OCI-M1 (cell line): ENCODE data around the gene BACE1-AS.
"Not testable (repeated sequence)": the region's sequence is repeated elsewhere in the genome, so short reads cannot be mapped to it uniquely, and the experiment has no call there.

Experiments used
- DNase-seq: peaks from one replicate; lab custom pipeline; 2025; lab: John Stamatoyannopoulos, UW

Gene BACE1-AS

DNA sequence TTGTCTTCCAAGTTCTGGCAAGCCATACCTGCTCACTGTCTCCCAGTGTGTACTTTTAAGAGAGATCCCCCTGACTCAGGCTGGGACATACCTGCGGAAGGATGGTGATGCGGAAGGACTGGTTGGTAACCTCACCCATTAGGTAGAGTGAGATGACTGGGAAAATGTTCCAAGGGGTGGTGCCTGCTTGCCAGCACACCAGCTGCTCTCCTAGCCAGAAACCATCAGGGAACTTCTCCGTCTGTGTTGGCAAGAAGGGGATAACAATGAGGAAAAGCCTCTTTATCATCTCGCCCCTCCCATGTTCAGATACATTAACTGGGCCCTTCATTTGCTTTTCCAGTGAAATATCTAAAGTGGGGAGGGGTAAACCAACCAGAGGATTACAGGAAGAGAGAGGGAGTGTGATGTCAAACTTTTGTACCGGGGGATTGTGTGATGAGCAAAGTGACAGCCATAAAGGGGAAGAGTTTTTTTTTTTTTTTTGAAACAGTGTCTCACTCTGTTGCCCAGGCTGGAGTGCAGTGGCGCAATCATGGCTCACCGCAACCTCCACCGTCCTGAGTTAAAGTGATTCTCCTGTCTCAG lies at the start of gene BACE1-AS:
Gene BACE1-AS, plus strand, starts transcription at position 538 of the 588 bp plus-strand sequence.
- no peak for DNase-seq

DNA sequence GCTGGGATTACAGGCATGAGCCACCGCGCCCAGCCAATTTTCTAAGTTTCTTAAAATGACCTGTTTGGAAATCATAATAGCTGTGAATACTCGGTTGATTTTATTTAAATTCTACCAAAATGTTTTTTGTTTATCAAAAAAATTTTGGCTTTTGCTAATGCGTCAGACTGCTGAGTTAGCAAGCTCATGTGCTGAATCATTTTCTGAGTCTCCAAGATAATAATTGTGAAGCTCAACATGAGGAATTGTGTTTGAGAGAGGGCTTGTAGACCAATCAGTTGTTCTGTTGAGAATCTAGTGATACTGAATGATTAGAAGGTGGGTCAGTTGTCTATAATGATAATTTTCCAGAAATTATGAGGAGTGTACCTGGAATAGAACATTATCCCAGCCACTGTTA lies 42.8 kb upstream of the BACE1-AS start:
- no peak for DNase-seq

- no peak for DNase-seq
These were observed 41.6 kb upstream of the BACE1-AS start for GRCh38 chr11:117249571-117249970.

DNA sequence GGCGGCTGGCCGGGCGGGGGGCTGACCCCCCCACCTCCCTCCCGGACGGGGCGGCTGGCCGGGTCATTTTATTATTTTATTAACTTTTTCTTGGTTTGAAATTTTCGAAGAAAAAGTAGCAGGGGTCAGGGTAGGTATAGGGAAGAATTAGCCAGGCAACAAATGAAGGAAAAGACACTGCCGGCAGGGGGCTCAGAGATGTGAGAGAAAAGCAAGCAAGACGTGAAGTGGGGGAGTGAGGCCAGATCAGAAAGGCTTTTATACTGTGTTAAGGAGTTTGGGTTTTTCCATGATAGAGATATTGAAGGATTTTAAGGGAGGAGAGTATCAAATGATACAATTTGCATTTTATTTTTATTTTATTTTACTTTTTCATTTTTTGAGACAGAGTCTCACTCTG lies 39.6 kb upstream of the BACE1-AS start:
- DNase-seq, result no peak

GRCh38 chr11:117255966-117256365 lies 35.2 kb upstream of the BACE1-AS start:
- DNase-seq, result no peak

- no peak for DNase-seq
These were observed 34.6 kb upstream of the BACE1-AS start for GRCh38 chr11:117256573-117256972.

DNA sequence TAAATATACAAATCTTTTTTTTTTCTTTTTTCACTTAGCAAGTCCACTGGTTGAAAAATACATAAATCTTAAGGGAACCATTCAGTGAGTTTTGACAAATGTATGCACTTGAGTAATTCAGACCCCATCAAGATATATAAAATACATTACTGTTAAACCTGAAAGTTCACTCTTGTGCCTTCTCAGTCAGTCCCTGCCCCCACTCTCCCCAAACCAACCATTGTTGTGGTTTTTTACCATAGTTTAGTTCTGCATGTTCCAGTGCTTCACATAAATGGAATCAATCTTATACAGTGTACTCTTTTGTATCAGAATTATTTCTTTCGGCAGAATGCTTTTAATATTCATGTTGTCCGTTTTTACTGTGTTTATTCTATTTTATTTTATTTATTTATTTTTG lies 32.6 kb upstream of the BACE1-AS start:
- no peak for DNase-seq

DNA sequence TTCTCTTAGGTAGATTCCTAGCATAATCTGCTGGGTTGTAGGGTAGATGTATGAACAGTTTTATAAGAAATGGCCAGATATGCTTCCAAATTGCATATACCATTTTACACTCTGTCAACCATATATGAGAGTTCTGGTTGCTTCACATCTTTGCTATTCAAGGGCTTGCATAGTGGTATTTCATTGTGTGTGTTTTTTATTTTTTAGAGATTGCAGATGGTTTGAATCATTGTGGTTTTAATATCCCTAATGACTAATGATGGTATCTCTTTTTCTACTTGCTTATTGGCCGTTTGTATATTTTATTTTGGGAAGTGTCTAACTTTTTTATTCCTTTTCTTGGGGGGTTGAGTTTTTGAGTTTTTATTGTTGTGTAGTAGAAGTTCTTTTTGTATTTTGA lies 31.7 kb upstream of the BACE1-AS start:
- no peak for DNase-seq

DNA sequence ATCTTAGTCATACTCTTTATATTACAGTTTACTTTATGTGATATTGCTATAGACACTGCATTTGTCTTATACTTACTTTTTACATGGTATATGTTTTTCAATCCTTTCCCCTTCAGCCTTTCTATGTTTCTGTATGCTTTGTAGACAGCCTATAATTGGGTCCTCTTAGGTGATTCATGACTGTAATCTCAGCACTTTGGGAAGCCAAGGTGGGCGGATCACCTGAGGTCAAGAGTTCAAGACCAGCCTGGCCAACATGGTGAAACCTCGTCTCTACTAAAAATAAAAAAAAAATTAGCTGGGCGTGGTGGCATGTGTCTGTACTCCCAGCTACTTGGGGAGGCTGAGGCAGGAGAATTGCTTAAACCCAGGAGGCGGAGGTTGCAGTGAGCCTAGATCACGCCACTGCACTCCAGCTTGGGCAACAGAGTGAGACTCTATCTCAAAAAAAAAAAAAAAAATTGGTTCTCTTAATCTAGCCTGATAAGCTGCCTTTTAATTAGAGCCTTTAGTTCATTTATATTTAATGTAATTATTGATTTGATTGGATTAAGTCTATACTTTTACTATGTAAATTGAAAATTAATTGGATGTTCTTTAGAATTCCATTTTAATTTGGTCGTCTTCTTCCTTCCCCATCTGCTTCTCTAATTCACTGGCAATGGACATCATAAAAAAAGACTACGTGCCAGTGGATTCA lies 26.4 kb upstream of the BACE1-AS start:
- DNase-seq, result not testable (repeated sequence)

DNA sequence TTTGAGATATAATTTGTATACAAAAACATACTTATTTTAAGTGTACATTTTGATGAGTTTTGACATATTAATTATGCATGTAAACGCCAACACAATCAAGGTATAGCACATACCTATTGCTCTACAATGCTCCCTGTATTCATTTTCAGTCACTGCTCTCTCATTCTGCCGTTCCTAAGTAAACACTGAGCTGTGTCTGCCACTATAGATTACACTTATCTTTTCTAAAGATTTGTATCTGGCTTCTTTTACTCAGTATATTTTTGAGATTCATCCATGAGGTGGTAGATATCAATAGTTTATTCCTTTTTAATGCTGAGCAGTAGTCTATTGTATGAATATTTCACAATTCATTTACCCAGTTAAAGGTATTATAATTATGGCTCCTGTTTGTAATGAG lies 25.4 kb upstream of the BACE1-AS start:
- no peak for DNase-seq

DNA sequence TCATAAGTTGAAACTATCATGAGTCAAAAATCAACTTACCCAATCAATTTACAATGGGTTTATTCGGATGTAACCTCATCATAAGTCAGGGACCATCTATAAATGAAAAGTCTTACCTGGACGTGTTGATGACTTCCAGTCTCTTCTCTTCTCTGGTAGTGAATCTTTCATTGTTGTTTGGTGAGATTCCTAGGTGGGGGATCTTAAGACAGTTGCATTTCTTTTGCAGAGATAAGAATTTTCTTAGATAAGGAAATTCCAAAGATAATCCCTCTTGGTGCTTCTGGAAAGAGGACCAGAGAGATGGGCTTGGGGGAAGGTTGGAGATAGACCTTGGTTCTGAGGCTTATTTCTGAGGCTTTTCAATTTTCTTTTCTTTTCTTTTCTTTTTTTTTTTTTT lies 21.3 kb upstream of the BACE1-AS start:
- DNase-seq, result no peak

DNA sequence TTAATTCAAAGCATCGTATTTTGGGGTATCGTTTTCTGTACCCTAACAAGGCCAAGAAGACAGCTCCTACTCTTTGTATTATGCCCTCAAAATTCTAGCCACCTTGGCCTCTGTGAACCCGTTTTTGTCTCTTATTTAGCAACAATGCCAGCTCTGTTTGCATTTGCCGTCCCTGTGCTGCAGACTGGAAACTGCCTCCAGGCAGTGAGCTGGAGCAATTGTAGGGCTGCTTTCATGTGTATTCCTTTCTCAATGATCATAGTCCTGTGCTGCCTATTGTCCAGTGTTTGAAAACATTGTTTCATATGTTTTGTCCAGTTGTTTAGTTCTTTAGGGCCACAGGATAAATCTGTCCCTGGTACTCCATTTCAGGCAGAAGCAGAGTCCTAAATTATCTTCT lies 19.9 kb upstream of the BACE1-AS start:
- DNase-seq, result no peak

DNA sequence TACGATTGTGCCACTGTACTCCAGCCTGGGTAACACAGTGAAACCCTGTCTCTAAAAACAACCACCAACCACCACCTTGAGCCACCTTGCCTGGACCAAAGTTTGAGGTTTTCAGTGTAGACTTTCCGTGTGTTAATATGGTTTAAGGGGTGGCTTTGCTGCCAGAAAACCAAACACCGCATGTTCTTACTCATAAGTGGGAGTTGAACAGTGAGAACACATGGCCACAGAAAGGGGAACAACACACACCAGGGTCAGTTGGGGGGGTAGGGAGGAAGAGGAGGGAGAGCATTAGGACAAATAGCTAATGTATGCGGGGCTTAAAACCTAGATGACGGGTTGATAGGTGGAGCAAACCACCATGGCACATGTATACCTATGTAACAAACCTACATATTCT lies 19.0 kb upstream of the BACE1-AS start:
- DNase-seq, result not testable (repeated sequence)

- no peak for DNase-seq
These were observed 17.4 kb upstream of the BACE1-AS start for GRCh38 chr11:117273550-117274289.

DNA sequence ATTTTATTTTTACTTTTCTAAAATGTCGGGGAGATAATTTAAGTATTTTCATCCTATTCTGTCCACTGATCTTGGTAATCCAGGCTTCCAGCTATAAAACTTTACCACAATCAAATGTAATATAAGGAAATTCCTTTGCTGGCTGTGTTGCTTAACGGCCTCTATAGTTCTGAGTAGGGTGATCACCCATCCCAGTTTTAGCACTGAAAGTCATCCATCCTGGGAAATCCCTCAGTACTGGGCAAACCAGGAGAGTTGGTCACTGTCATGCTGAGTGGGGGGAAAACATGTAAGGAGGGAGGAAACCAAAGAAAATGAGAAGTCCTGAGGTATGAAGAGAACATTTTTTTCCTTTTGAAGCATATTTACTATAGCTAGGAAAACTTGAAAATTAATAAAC lies 12.8 kb upstream of the BACE1-AS start:
- no peak for DNase-seq

- DNase-seq, result no peak
These were observed 11.3 kb upstream of the BACE1-AS start for GRCh38 chr11:117279711-117280376.

- DNase-seq, result no peak
These were observed 10.0 kb upstream of the BACE1-AS start for GRCh38 chr11:117281159-117281558.

- no peak for DNase-seq
These were observed 9.3 kb upstream of the BACE1-AS start for GRCh38 chr11:117281869-117282268.

- no peak for DNase-seq
These were observed 8.2 kb upstream of the BACE1-AS start for GRCh38 chr11:117282956-117283355.

GRCh38 chr11:117284053-117284452 lies 7.1 kb upstream of the BACE1-AS start:
- no peak for DNase-seq

DNA sequence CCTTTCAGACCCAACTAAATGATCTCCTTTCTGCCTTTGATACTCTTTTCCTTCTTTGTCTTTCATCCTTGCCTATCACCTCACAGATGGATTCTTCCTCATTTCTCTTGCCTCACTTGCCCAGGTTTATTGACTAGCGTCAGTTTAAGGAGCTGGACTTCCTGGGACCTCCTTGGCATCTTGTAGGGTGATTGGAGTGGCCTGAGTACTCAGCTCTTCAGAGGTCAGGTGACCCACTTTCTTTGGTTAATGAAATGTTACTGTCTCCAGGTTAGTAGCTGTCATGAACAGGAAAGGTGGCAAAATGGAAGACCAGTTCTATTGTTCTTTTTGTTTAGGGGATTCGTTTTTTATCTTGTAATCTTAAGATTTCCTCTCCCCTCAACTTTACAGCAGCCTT lies 4.6 kb upstream of the BACE1-AS start:
- no peak for DNase-seq

DNA sequence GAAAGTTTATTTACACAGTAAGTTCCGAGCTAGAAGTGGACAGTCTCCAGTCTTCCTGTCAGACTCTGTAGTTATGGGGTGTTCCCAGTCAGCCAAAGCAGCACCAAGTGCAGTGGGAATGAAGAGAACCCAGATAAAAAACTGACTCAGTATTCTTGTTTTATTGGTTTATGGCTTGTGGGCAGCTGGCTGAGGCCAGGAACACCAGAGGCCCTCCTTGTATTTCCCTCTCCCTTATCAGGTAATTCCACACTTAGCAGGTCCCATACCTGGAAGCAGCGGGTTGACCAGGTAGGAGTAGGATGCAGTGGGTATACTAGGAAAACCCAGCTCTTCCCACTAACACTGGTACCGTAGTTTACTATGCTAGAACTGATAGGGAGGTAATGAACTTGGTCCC lies 3.5 kb upstream of the BACE1-AS start:
- no peak for DNase-seq

DNA sequence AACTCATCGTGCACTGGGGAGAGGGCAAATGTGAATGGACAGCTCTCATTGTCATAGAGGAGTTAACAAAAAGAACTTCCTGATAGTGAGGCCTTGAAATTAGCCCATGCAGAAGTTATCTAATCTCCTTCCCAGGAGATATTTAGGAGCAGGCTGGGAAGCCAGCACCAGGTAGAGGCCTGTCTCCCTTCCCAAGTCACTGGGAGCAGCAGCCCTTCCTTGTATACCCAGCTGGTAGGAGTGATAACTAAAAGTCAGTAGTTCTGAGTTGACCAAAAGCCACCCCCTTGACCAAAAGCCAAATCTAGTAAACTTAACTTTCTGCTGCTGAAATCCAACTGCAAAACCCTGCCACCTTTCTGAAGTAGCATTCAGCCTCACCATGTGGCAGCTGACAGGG lies 1.4 kb upstream of the BACE1-AS start:
- no peak for DNase-seq
